ENCODE results near the gene RAP2A.

RAP2A gene

DNA sequence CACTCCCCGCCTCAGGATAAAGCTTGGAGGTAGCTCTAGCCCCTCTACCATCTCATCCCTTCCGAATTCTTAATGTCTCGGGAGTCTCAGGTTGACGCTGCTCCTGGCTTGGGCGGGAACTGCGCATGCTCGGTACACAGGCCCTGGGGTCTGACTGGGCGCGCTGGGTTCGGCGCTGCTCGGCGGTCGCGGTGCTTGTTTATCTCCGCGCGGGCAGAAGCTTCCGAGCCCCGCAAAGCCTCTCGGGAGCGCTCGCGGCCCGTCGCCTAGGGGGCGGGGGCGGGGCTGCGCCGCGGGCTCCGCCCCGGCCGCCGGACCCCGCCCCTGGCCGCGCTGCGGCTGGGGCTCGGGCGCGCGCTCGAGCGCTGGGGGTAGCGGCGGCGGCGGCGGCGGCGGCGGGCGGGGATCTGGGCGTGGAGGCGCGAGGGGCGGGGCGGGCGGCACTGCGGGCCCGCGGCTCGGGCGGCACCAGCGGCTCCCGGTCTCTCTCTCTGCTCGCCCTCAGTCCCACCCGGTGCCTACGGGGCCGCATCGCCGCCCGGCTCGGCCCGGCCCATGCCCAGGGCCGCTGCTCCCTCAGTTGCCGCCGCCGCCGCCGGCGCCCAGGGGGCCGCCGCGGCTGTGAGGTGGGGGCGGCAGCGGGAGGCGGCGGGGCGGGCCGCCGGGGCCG is at the start of gene RAP2A:
TSS of gene RAP2A (plus strand) at position 443 of the 670 bp plus-strand sequence. CDS start 302 bp downstream, outside the sequence.
- peak; percentile 22 to 61 for DNase-seq

GRCh38 chr13:97384371-97384770 is 49.6 kb upstream of the RAP2A start:
- DNase-seq = no peak

DNA sequence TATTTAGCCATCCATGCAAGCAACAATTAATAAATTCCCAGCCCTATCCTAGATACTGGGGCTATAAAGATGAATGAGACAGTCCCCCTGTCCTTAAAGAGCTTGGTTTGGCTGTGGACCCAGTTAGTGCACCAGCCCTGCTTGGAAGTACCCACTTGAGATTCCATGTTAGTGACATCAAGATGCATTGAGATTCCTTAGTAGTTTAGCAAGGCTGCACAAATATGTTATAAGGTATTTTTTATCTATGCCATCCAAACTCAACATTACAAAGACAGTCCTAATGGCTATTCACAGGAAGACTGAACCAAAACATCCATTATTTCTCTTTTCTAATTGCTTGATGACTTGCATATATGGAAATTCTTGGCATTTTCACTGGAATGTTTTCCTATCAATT is 48.8 kb upstream of the RAP2A start:
- no peak for DNase-seq

DNA sequence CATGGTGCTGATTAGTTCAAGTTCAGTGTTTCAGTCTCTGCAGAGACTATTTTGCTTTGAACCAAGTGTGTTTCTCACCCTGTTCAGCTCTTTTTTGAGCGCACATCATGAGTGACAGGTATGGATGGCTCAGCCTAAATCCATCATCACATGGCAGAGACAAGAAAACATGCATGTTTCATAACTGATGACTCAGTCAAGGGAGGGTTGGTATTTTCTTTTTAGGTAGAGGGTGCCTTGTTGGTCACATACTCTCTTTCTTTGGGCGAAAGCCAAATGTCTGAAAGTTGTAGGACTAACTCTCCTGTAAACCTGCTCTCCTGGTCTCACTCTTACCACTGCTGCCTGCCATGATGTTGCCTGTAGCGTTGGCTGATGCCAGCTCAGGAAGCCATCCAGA is 48.1 kb upstream of the RAP2A start:
- no peak for DNase-seq

- DNase-seq = no peak
These were observed 47.0 kb upstream of the RAP2A start for GRCh38 chr13:97386801-97387484.

DNA sequence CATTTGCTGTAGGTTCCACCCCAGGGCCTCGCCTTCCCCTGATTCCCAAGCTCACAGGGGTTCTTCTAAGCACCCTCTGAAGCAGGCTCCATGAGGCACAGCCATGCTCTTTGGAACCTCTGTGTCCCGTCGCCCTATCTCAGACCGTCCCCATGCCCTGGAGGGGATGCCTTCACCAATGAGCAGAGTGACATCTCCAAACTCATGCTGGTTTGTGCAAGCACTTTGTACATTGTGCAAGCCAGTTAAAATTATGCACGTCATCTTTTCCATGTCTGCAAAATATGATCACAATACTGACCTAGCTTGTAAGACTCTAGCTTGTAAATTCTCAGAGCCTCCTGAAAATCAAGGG is 46.5 kb upstream of the RAP2A start:
- DNase-seq = no peak

DNA sequence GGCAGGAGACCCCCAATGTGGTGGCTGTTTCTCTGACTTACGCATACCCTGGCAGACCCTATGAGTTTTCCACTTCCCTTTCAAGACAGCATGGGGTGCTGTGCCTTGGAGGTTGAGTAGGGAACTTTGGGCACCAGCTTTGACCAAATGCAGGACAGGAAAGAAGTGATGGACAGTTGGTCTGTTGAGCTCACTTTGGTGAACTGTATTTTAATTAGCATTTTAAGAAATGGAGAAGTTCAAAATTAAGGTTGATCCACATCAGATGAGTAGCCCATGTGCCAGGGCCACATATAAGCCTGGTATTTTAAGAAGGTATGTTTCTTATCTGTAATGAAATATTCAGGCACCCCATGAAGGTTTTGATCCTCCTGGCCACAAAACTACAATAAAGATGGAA is 46.1 kb upstream of the RAP2A start:
- DNase-seq = no peak

GRCh38 chr13:97388373-97388772 is 45.6 kb upstream of the RAP2A start:
- DNase-seq = no peak

DNA sequence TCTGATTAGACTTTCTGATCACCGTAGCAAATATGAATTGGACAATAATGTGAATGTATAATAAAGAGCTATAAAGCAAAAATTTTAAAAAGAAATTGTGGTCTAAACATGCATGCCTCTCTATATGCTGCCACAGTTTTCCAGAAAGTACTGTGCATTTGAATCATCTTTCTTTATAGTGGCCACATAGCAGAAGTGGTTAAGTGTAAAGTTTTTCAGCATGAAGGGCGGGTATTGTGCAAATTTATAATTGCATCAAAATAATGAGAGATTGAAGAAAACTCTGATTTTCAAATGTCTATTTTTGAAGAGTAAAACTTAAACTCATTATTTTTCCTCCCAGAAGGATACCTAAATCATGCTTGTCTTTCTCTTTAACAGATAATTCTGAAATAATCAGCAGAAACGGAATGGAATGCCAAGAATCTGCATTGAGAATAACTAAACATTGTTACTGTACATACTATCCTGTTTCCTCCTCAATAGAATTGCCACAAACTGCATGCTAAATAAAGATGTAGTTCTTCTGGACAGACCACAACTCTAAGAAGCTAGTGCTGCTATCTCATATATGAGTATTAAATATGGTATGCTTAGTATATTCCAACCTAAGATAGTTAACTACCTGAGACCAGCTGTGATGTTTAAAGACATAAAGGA is 42.9 kb upstream of the RAP2A start:
- no peak for DNase-seq

DNA sequence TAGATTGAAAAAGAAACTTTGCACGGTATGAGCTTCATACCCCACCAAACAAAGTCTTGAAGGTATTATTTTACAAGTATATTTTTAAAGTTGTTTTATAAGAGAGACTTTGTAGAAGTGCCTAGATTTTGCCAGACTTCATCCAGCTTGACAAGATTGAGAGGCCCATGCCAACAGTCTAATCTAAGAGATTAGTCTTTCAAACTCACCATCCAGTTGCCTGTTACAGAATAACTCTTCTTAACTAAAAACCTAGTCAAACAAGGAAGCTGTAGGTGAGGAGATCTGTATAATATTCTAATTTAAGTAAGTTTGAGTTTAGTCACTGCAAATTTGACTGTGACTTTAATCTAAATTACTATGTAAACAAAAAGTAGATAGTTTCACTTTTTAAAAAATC is 41.9 kb upstream of the RAP2A start:
- no peak for DNase-seq

- no peak for DNase-seq
These were observed 39.4 kb upstream of the RAP2A start for GRCh38 chr13:97394542-97394941.

DNA sequence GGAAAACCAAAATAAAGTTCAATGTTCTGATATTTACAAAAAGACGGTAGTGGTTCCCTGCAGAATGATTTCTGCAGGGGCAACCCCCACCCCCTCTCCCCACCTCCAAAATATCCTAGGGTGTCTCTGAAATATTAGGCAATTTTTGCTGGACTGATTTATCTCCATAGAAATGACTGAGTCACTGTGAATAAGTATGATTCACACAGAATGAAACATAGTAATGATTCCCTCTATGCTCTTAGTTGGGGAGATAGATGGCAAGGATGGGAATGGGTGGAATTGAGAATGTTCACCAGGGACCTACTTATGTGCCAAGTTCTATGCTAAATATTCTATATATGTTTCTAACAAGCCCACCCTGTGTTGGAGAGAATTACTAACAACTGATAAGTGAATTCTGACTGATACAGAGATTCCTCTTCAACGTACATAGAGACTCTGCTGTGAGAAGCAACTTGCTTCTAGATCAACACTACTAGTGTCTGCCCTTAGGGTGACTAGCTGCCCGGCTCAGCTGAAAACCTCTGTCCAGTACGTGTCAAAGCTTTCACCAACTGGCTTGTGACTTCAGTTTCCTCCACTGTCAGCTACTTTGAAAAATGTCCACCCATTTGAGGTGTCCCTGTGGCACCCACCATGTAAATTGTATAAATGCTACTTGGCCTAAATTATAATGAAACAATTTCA is 38.4 kb upstream of the RAP2A start:
- no peak for DNase-seq

- DNase-seq = no peak
These were observed 36.7 kb upstream of the RAP2A start for GRCh38 chr13:97397267-97397666.

- no peak for DNase-seq
These were observed 32.5 kb upstream of the RAP2A start for GRCh38 chr13:97401421-97401820.

- DNase-seq = no peak
These were observed 29.8 kb upstream of the RAP2A start for GRCh38 chr13:97403893-97404750.

DNA sequence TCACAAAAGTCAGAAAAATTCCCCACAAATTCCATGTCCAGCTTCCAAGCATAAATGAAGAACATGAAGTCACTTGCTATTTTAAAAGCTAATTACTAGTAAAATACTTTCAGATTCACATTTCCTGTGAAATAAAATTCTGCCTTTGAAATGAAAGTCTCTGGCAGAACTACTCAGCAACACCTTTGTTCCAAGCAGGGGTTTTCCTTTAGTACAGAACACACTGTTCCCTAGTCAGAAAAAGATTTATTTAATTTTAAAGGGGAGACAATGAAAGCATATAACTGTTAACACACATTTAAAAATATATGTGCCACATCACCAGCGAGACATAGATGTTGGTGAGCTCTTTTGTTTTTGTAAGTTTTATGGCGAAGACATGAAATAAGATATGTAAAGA is 26.4 kb upstream of the RAP2A start:
- no peak for DNase-seq

- DNase-seq = no peak
These were observed 25.0 kb upstream of the RAP2A start for GRCh38 chr13:97408938-97409337.

DNA sequence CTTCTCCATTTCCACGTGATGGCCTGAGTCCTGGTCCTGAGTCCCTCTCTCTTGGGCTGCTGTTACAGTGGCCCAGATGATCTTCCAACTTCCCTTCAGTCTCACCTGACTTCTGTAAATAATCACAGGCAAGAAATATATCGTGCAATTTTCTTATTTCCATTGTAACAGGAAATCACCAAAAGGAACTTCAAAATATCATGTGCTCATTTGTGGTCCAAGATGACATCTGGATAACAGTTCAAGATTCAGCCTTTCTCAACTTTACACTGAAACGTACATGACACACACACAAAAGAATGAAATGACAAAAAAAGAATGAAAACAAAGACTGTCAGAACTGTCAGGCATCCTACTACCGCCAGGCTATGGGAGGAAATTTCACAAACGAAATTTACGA is 22.0 kb upstream of the RAP2A start:
- no peak for DNase-seq

DNA sequence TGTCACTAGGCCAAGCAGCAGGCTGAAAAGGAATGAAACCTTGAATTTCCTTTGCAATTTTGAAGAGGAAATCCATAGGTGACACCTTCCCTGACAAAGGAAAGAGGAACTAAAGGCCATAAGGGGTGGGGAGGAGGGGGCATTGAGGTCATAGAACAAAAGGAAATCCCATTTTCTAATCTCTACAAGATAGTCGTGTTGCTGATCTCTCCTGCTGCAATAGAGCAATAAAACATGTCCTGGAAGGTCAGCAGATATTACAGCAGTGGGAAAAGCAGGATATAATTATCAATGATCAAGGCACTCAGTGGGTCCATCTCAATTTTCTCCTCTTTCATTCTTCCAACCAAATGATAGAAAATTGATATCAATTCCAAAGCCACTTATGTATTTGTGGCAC is 20.3 kb upstream of the RAP2A start:
- no peak for DNase-seq

- DNase-seq = no peak
These were observed 19.6 kb upstream of the RAP2A start for GRCh38 chr13:97414392-97414791.

DNA sequence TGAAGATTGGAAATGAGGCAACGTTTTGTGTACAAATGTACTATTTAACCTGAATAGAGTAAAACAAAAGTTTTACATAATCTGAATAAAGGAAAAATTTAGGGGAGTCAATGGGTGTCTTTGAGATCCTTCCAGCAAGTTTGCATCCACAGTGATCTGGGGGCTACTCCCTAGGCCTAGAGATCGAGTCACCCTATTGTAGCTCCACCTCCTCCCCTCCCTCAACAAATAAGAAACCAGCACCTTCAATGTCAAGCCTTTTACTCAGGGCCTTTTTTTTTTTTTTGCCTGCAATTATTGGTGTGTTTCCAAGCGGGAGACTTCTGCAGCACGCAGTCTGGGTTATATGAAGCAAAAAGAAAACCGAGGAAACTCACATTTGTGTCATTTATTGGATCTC is 16.3 kb upstream of the RAP2A start:
- DNase-seq = no peak

DNA sequence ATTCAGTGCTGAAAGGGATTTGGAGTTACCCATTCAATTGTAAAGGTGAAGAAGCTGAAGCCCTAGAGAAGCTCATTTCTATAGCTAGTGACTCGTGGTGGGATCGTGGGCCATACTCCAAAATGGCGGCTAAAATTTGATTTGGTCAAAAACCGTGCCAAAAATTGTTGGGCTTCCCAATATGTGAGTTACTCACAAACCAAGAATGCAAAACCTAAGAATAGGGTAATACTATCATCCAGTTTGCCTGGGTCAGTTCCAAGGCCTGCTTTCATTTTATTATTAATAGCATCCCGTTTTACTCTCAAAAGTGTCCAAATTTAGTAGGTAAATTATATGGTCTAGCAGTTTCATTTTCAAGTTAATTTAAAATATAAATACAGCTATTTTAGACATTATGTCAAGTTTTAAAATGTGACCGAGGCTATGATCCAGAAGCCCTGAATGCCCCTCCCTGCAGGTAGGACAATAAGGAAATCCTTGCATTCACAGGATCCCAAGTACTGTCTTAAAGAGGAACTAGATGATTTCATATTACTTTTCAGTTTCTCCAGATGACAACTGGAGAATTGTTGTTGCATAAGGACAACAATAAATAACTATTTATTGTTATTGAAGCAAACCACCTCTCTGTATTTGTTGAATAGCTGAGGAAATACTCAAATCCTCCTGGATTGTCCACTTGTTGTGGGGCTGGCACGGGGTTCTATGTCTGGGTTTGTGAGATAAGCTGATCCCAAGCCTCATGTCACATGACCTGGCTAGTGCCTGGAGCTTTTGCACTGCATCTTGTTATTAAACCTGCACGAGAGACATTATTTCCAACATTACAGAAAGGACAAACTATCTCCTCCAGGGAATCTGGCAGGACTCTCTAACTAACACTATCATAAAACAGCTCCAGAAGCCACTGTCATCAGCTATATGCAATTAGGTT is 11.6 kb upstream of the RAP2A start:
- DNase-seq = no peak

All from cerebellar nuclear complex (tissue), 1 donor.